ENCODE measurements around the gene POLD3. TPM values are rescaled to one million over a fixed set of nuclear protein-coding genes. Genes with fewer than 3 reads are reported as not detected.

The POLD3 gene
- total and polyA plus RNA-seq, 2 of the 8 experiments (the other 6 are each of a cell fraction or from before 2014, with no cell fraction given), result 18.1 to 29.3 TPM

- TF ChIP-seq SIN3A (conservative IDR thresholded peaks at IDR 0.05 in 1 of 2, IDR thresholded peaks at IDR 0.05 in 1 of 2; ENCODE audit: low read depth in 1 of 2, low read length in 2 of 2), result no peak
Measured at GRCh38 chr11:74603845-74604244, 11.5 kb downstream of the POLD3 start (continued).
